Stimulated activated CD4-positive, alpha-beta T cell treated with anti-CD3 and anti-CD28 coated beads, Interleukin-2, amount 100 ng/mL, for 48 hours (primary cell): Measurements from ENCODE around the gene EIF3K.
A peak's percentile ranks its signal among the peaks of the same experiment; 100 is the strongest.

ENCODE experiments used
- DNase-seq, 2 donors: peaks; one replicate each; pipeline ENCODE4 v3.0.0-alpha.2; 2020

EIF3K gene

GRCh38 chr19:38650911-38651584 is 32.1 kb downstream of the EIF3K start:
- DNase-seq: no peak

GRCh38 chr19:38653028-38653571 is 34.1 kb downstream of the EIF3K start:
- DNase-seq: no peak

- DNase-seq: no peak
Measured at GRCh38 chr19:38654628-38655055, 35.7 kb downstream of the EIF3K start.

- DNase-seq: peak in 1 of 2 donors; percentile 36
Measured at GRCh38 chr19:38655148-38655824, 36.3 kb downstream of the EIF3K start.

- DNase-seq: no peak
Measured at GRCh38 chr19:38656171-38656981, 37.4 kb downstream of the EIF3K start.

- no peak for DNase-seq
Measured at GRCh38 chr19:38657633-38658222, 38.7 kb downstream of the EIF3K start.

- DNase-seq: no peak
Measured at GRCh38 chr19:38658462-38659306, 39.7 kb downstream of the EIF3K start.

GRCh38 chr19:38660724-38661123 is 41.7 kb downstream of the EIF3K start:
- DNase-seq: no peak

GRCh38 chr19:38661136-38661535 is 42.1 kb downstream of the EIF3K start:
- DNase-seq: no peak

GRCh38 chr19:38661996-38662395 is 43.0 kb downstream of the EIF3K start:
- no peak for DNase-seq

GRCh38 chr19:38662537-38663155 is 43.7 kb downstream of the EIF3K start:
- no peak for DNase-seq

GRCh38 chr19:38663156-38663651 is 44.2 kb downstream of the EIF3K start:
- no peak for DNase-seq

GRCh38 chr19:38663957-38664502 is 45.0 kb downstream of the EIF3K start:
- DNase-seq: no peak

- no peak for DNase-seq
Measured at GRCh38 chr19:38664503-38665211, 45.7 kb downstream of the EIF3K start.

GRCh38 chr19:38665219-38665931 is 46.4 kb downstream of the EIF3K start:
- no peak for DNase-seq

GRCh38 chr19:38665950-38666662 is 47.1 kb downstream of the EIF3K start:
- DNase-seq: no peak

GRCh38 chr19:38666663-38667511 is 47.9 kb downstream of the EIF3K start:
- no peak for DNase-seq

GRCh38 chr19:38667661-38668171 is 48.7 kb downstream of the EIF3K start:
- no peak for DNase-seq
